AML-193 (cell line): Measurements from ENCODE around the gene TPK1.
A peak's percentile ranks its signal among the peaks of the same experiment; 100 is the strongest.

ENCODE experiments used
- DNase-seq, 2 experiments: peaks; one replicate each; lab custom pipeline; 2025; lab: John Stamatoyannopoulos, UW

Gene TPK1

GRCh38 chr7:144723301-144723700, 112.6 kb downstream of the TPK1 start:
- DNase-seq = no peak

- no peak for DNase-seq
Observed at GRCh38 chr7:144720710-144721109, 115.1 kb downstream of the TPK1 start.

- DNase-seq = no peak
Observed at GRCh38 chr7:144720149-144720548, 115.7 kb downstream of the TPK1 start.

- no peak for DNase-seq
Observed at GRCh38 chr7:144717720-144718119, 118.1 kb downstream of the TPK1 start.

GRCh38 chr7:144713850-144714249, 122.0 kb downstream of the TPK1 start:
- no peak for DNase-seq

- DNase-seq = no peak
Observed at GRCh38 chr7:144710791-144711190, 125.1 kb downstream of the TPK1 start.

GRCh38 chr7:144709066-144709465, 126.8 kb downstream of the TPK1 start:
- DNase-seq = no peak

GRCh38 chr7:144691240-144691639, 144.6 kb downstream of the TPK1 start:
- DNase-seq = no peak

GRCh38 chr7:144682581-144683280, 153.1 kb downstream of the TPK1 start:
- DNase-seq = no peak

- DNase-seq = no peak
Observed at GRCh38 chr7:144676492-144676891, 159.4 kb downstream of the TPK1 start.

- DNase-seq = no peak
Observed at GRCh38 chr7:144674550-144674949, 161.3 kb downstream of the TPK1 start.

GRCh38 chr7:144672869-144673268, 163.0 kb downstream of the TPK1 start:
- DNase-seq = no peak

- no peak for DNase-seq
Observed at GRCh38 chr7:144671429-144671828, 164.4 kb downstream of the TPK1 start.

- DNase-seq = peak; percentile 41 to 49
Observed at GRCh38 chr7:144670218-144670617, 165.6 kb downstream of the TPK1 start.

- DNase-seq = no peak
Observed at GRCh38 chr7:144668503-144668902, 167.3 kb downstream of the TPK1 start.

- no peak for DNase-seq
Observed at GRCh38 chr7:144665689-144666381, 170.0 kb downstream of the TPK1 start.

- no peak for DNase-seq
Observed at GRCh38 chr7:144659211-144659610, 176.6 kb downstream of the TPK1 start.

- peak; percentile 5 to 12 for DNase-seq
Observed at GRCh38 chr7:144656965-144657517, 178.8 kb downstream of the TPK1 start.

- DNase-seq = no peak
Observed at GRCh38 chr7:144653449-144653848, 182.4 kb downstream of the TPK1 start.

GRCh38 chr7:144650439-144650838, 185.4 kb downstream of the TPK1 start:
- no peak for DNase-seq

- DNase-seq = no peak
Observed at GRCh38 chr7:144649120-144649519, 186.7 kb downstream of the TPK1 start.

- no peak for DNase-seq
Observed at GRCh38 chr7:144641389-144642044, 194.3 kb downstream of the TPK1 start.

GRCh38 chr7:144632724-144633123, 203.1 kb downstream of the TPK1 start:
- no peak for DNase-seq
